CD4-positive, alpha-beta T cell treated with Interferon gamma for 1 hour (primary cell): ENCODE results near the gene EYS.
"Not testable (repeated sequence)": the region's sequence is repeated elsewhere in the genome, so short reads cannot be mapped to it uniquely, and the experiment has no call there.

ENCODE experiments used
- DNase-seq: peaks from one replicate; pipeline ENCODE4 v3.0.0-alpha.2; 2020

Gene EYS

DNA sequence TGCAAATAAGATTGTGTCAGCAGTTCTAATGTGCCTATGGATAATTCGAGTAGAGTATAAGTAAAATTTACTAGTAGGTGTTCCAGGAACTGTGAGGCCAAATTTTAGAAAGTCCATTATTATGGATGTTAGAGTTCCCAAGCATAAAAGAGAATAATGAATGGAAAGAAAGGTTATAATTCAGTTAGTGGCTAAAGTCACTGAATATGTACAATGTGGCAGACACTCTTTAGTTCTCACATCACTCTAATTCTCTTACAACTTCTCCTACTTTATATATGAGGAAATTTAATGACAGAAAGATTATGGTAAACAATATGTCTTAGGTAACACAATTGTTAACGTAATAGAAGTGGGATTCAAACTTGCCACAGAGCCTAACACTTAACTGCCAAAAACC lies 75.3 kb downstream of the EYS start:
- no peak for DNase-seq

- not testable (repeated sequence) for DNase-seq
These were observed 79.5 kb downstream of the EYS start for GRCh38 chr6:65627434-65627999.

DNA sequence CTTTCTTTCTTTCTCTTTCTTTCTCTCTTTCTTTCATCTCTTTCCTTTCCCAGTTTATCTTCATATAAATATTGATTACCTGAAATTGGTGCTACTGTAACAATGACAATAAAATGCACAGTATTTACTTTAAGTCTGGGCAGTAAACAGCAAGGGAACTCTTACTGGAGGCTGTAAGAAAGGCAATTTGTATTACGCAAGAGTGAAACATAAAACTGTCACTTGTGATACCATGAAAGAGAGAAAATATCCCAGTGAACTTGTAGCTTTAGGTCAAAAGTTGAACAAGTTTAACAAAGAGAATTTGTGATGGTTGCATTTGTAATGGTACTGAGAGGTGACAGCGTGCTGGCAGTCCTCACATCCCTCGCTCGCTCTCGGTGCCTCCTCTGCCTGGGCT lies 80.0 kb downstream of the EYS start:
- DNase-seq: no peak

- DNase-seq: no peak
These were observed 83.5 kb downstream of the EYS start for GRCh38 chr6:65623566-65623965.

DNA sequence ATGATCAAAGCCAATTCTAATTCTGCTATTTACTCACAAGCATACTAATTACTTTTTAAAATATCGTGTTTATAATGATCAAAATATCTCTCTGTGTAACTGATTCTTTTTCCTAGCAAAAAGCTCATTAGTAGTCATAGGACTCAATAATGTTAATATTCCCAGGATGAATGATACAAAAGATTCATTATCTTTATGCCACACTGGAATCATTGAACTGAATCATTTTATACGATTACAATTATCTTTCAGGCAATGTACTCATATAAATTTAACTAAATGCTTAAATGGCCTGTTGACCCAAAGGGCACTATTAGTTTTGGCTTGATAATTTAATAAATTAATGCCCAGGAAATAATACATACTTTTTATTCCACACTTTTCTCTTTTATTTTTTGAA lies 96.3 kb downstream of the EYS start:
- no peak for DNase-seq

GRCh38 chr6:65595540-65595939 lies 111.5 kb downstream of the EYS start:
- no peak for DNase-seq

DNA sequence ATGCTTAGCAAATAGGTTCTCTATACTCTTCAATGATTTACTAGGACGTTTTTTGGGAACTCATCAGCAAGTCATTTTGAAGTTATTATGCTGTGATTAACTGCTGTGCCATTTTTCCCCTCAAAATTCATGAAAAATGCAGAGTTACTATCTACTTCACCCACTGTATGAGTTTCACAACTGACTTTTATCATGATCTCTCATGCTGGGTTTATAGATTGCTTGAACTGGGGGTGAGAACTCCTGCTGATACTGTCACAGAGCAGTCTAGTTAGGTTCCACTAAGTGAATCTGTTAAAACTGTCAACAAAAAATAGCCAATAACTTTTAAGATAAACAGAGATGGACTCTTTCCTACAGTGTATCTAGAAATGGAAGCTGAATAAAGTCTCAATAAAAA lies 136.7 kb downstream of the EYS start:
- no peak for DNase-seq

GRCh38 chr6:65569505-65569904 lies 137.5 kb downstream of the EYS start:
- DNase-seq: no peak

DNA sequence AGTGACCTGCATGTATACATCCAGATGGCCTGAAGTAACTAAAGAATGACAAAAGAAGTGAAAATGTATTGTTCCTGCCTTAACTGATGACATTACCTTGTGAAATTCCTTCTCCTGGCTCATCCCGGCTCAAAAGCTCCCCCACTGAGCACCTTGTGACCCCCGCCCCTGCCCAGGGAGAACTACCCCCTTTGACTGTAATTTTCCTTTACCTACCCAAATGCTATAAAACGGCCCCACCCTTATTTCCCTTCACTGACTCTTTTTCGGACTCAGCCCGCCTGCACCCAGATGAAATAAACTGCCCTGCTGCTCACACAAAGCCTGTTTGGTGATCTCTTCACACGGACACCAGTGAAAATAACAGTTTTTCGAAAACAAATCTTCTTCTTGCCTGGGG lies 138.0 kb downstream of the EYS start:
- not testable (repeated sequence) for DNase-seq

- DNase-seq: no peak
These were observed 140.9 kb downstream of the EYS start for GRCh38 chr6:65566117-65566516.

DNA sequence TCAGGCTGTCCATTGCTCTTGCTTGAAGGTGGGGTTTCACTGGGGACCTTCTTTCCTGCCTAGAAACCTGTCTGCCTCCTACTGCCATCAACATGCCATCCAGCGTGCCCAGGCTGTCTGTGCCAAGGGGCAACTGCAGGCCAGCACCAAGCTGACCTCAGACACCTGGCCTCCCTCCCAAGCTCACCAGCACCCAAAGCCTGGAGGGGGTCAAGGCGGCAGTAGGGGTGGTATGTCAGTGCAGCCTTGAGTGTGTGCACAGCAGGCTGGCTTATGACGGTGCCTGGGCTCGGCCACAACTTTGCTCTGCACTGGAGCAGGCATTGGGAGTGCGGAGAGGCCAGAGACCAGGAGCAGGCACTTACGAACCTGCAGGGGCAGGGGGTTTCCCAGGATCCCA lies 149.0 kb downstream of the EYS start:
- no peak for DNase-seq

- DNase-seq: no peak
These were observed 149.8 kb downstream of the EYS start for GRCh38 chr6:65557224-65557623.

- DNase-seq: no peak
These were observed 160.1 kb downstream of the EYS start for GRCh38 chr6:65546894-65547293.

GRCh38 chr6:65545920-65546319 lies 161.1 kb downstream of the EYS start:
- DNase-seq: no peak

- DNase-seq: no peak
These were observed 168.4 kb downstream of the EYS start for GRCh38 chr6:65538644-65539043.

DNA sequence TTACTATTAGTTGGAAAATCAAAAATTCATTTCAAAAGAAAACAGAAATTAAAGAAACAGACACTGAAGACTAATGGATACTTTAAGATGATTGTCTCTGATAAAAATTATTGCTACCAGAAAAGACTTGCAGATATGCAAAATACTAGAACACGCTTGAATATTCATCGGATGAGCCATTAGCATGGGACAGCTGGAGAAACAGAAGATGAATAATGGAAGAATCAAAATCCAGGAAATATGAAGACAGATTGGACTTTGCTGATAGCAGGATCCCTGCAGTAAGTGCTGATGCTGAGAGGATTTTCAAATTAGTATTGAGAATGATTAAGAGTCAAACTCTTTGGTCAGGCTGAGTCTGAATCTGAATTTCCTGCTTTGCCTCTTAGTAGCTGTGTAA lies 169.4 kb downstream of the EYS start:
- DNase-seq: no peak

DNA sequence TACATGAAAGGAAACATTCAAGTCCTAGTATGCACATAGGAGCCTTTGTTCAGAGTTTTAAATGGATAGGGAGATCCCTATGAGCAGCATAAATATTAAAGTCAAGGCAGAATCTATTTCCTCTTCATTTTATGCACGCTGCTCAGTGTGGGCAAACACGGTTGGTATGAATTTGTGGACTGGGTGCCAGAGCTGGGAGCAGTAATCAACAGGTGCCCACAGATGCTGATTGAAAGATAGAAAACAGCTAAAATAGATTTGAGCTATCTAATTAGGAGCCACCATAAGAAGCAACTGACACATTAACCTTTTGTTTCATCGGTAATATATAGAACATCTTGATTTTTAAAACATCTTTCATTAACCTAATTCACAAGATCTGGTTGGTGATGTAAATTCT lies 175.5 kb downstream of the EYS start:
- DNase-seq: no peak

GRCh38 chr6:65524232-65524631 lies 182.8 kb downstream of the EYS start:
- DNase-seq: no peak

DNA sequence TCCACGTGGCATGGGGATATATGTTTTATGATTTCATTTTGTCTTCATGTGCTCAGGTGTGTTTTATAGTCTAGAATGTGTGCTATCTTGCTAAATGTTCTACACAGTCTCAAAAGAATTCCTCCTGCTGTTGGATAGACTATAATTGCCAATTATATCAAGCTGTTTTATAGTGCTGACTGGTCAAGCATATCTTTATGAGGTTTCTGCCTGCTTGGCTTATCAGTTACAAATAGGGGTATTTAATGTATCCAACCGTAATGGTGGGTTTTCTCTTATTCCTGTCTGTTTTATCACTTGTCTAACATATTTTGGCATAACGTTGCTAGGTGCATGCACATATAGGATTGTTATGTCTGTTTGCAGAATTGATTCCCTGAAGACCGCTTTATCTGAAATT lies 201.3 kb downstream of the EYS start:
- DNase-seq: no peak

GRCh38 chr6:65501045-65501444 lies 206.0 kb downstream of the EYS start:
- no peak for DNase-seq

- DNase-seq: not testable (repeated sequence)
These were observed 223.4 kb downstream of the EYS start for GRCh38 chr6:65483652-65484051.

DNA sequence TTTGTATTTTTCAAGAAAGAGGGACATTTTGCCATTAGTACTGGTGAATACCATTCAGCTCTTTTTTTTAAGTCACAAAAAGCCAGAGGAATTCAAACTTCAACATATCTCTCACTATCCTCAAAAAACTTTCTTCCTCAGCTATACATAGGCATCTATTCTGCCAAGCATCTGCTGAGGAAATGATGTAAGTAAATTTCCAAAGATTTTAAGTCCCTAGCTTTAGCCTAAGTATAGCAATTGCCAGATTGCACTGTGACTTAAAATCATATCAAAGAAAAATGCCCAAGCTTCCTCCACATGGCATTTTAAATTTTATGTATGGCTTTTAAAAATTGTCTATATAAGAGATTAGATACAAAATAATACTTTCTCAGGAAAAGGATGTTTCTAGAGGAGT lies 237.4 kb downstream of the EYS start:
- DNase-seq: no peak

DNA sequence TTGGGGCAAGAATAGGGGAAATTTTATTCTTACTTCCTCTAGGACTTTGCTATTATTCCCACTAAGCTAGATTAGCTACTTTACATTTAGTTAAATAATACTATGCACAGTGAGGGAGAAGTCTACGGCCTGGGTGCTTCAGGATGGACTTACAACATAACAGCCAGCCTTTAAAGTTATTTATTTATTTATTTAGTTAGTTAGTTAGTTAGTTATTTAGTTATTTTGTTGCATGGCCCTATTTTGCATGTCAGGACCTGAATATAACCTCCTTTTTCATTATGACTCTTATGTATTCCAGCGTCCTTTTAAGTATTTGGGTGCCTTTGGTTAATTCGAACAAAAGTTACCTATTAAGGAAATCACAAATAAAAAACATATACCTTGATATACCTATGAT lies 238.7 kb downstream of the EYS start:
- no peak for DNase-seq

DNA sequence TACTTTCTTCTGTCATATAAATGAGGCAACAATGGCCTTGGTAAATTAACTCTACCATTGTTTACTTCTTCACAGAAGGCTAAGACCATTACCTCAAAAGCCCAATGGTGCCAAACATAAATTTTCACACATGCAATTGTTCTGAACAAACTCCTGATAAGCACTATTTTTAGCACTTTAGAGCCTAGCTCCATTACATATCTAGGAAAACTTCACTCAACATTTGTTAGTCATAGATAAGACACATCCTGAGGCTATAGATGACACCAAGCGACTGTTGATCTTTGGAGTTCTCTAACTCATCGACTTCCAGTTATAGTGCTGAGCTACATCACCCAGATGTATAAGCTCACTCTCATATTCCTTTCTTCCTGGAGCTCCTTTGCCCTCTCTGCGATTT lies 245.9 kb downstream of the EYS start:
- no peak for DNase-seq

DNA sequence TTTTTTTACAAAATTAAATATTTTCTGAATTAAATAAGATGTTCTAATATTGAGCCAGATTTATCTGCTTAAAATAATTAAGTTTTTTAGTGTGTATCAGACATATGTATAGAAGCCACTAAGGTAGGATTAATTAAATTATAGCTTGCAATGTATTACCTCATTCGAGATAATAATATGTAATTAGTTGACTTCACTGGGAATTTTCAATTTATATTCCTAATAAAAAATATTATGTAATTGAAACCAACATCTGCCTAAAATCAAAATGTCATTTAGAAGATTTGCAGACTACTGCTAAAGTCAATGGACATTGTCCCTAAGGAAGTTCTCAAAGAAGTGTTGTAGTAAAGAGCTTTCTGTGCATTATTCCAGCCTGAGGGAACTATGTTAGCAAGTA lies 254.7 kb downstream of the EYS start:
- no peak for DNase-seq

DNA sequence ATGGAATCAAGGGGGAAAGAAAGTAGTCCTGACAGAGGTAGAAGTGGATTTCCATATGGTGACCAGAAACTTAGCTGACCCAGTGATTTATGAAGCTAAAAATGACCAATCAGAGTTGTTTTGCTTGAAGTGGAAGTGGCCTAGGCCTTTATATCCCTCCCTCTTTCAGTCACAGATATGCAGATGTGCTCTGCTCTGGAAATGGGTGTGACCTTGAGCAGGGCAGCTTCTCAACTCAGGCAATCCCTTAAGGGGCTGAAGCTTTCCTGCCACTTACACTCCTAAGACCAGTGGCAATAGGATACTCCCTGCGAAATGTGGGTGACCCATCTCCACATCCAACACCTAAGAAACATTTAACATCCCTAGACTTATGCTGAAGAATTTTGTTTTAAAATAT lies 256.6 kb downstream of the EYS start:
- no peak for DNase-seq
